Limb (tissue), 2 donors: ENCODE measurements around the gene IGSF5.
A peak's percentile ranks its signal among the peaks of the same experiment; 100 is the strongest.

ENCODE experiments used
- DNase-seq, 2 donors: peaks; one replicate each; pipeline ENCODE4 v3.0.0-alpha.2; 2016; ENCODE audit errors: extremely low spot score in 2 of 2

Gene IGSF5

GRCh38 chr21:39822042-39822441, 77.1 kb downstream of the IGSF5 start:
- DNase-seq: no peak

GRCh38 chr21:39825250-39825649, 80.3 kb downstream of the IGSF5 start:
- DNase-seq: no peak

- no peak for DNase-seq
Measured at GRCh38 chr21:39834543-39834942, 89.6 kb downstream of the IGSF5 start.

- no peak for DNase-seq
Measured at GRCh38 chr21:39837861-39838359, 92.9 kb downstream of the IGSF5 start.

GRCh38 chr21:39840373-39841097, 95.6 kb downstream of the IGSF5 start:
- DNase-seq: no peak

- DNase-seq: no peak
Measured at GRCh38 chr21:39842741-39843459, 97.9 kb downstream of the IGSF5 start.

- DNase-seq: no peak
Measured at GRCh38 chr21:39843483-39843882, 98.5 kb downstream of the IGSF5 start.

- DNase-seq: no peak
Measured at GRCh38 chr21:39843916-39844315, 98.9 kb downstream of the IGSF5 start.

- no peak for DNase-seq
Measured at GRCh38 chr21:39845571-39846130, 100.7 kb downstream of the IGSF5 start.

- DNase-seq: no peak
Measured at GRCh38 chr21:39847877-39848276, 102.9 kb downstream of the IGSF5 start.

GRCh38 chr21:39849014-39849655, 104.2 kb downstream of the IGSF5 start:
- peak in 1 of 2 donors; percentile 15 for DNase-seq

- no peak for DNase-seq
Measured at GRCh38 chr21:39850333-39850732, 105.3 kb downstream of the IGSF5 start.

GRCh38 chr21:39851002-39851618, 106.1 kb downstream of the IGSF5 start:
- no peak for DNase-seq
